GM19395 (cell line): ENCODE data around the gene PXDN.
"Not testable (repeated sequence)": the region's sequence is repeated elsewhere in the genome, so short reads cannot be mapped to it uniquely, and the experiment has no call there.

ENCODE experiments used
- ATAC-seq: cut with Tn5 transposase; IDR thresholded peaks from one replicate; pipeline ENCODE4 v1.9.1; 2021; ENCODE audit warnings: mild to moderate bottlenecking, moderate library complexity; ENCODE audit not compliant: unreplicated experiment

The PXDN gene

GRCh38 chr2:1777781-1778180, 33.5 kb upstream of the PXDN start:
- no peak for ATAC-seq

- no peak for ATAC-seq
Observed at GRCh38 chr2:1777156-1777555, 32.8 kb upstream of the PXDN start.

- no peak for ATAC-seq
Observed at GRCh38 chr2:1775511-1776035, 31.3 kb upstream of the PXDN start.

- no peak for ATAC-seq
Observed at GRCh38 chr2:1774929-1775328, 30.6 kb upstream of the PXDN start.

GRCh38 chr2:1773883-1774282, 29.6 kb upstream of the PXDN start:
- no peak for ATAC-seq

- no peak for ATAC-seq
Observed at GRCh38 chr2:1772471-1773267, 28.4 kb upstream of the PXDN start.

- ATAC-seq: no peak
Observed at GRCh38 chr2:1771626-1772280, 27.4 kb upstream of the PXDN start.

- no peak for ATAC-seq
Observed at GRCh38 chr2:1770566-1771380, 26.5 kb upstream of the PXDN start.

GRCh38 chr2:1769703-1770422, 25.5 kb upstream of the PXDN start:
- peak; percentile 79 for ATAC-seq

GRCh38 chr2:1767939-1768691, 23.8 kb upstream of the PXDN start:
- ATAC-seq: no peak

GRCh38 chr2:1766851-1767811, 22.8 kb upstream of the PXDN start:
- ATAC-seq: no peak

- ATAC-seq: no peak
Observed at GRCh38 chr2:1766425-1766824, 22.1 kb upstream of the PXDN start.

GRCh38 chr2:1765201-1765600, 20.9 kb upstream of the PXDN start:
- ATAC-seq: not testable (repeated sequence)

- ATAC-seq: no peak
Observed at GRCh38 chr2:1759611-1759930, 15.3 kb upstream of the PXDN start.

- ATAC-seq: no peak
Observed at GRCh38 chr2:1758774-1759610, 14.7 kb upstream of the PXDN start.

GRCh38 chr2:1758171-1758570, 13.9 kb upstream of the PXDN start:
- no peak for ATAC-seq

GRCh38 chr2:1757567-1757966, 13.3 kb upstream of the PXDN start:
- no peak for ATAC-seq

- ATAC-seq: not testable (repeated sequence)
Observed at GRCh38 chr2:1757146-1757545, 12.8 kb upstream of the PXDN start.
